Stomach (tissue), 9 donors: Measurements from ENCODE around the gene CDK10. TPM values are rescaled to one million over a fixed set of nuclear protein-coding genes. Genes with fewer than 3 reads are reported as not detected.

Experiments
- DNase-seq, 2 donors: peaks; one replicate each; pipeline versions ENCODE4 v3.0.0 to v3.0.0-alpha.2; 2013 to 2019
- H3K27ac ChIP-seq, 5 donors: fragments of 200-600 bp in 4 of 5; sonication (generic) in 4 of 5; one replicate each; pipeline ENCODE4 v1.5.1; 2013 to 2019; ENCODE audit warnings: mild to moderate bottlenecking in 1 of 5, moderate library complexity in 1 of 5
- H3K27me3 ChIP-seq, 3 donors: fragments of 200-600 bp; sonication (generic); one replicate each; pipeline ENCODE4 v1.5.1; 2017 to 2019; ENCODE audit warnings: mixed run types in 1 of 3
- H3K36me3 ChIP-seq, 4 donors: fragments of 200-600 bp; sonication (generic); 1 replicate in 3 of 4; 2 replicates in 1 of 4; pipeline ENCODE4 v1.5.1; 2016 to 2019
- H3K4me1 ChIP-seq, 4 donors: fragments of 200-600 bp; sonication (generic); one replicate each; pipeline ENCODE4 v1.5.1; 2016 to 2019
- H3K4me3 ChIP-seq, 4 donors: fragments of 200-600 bp; sonication (generic) in 3 of 4; one replicate each; pipeline ENCODE4 v1.5.1; 2016 to 2019; ENCODE audit warnings: mild to moderate bottlenecking in 1 of 4
- H3K9me3 ChIP-seq, 4 donors: fragments of 200-600 bp; sonication (generic); one replicate each; pipeline ENCODE4 v1.5.1; 2016 to 2019
- CTCF ChIP-seq, 7 experiments: fragments of 450-650 bp in 4 of 7; fragments of 200-600 bp in 3 of 7; sonication (generic) in 3 of 7; IDR thresholded peaks; one replicate each; pipeline ENCODE4 v1.5.1; 2016 to 2019; ENCODE audit warnings: antibody characterized with exemption in 7 of 7, control low read depth in 2 of 7, mild to moderate bottlenecking in 1 of 7
- EP300 ChIP-seq: sonication (generic); formaldehyde crosslinking; IDR thresholded peaks from one replicate; pipeline ENCODE4 v1.6.1; 2017; ENCODE audit warnings: antibody characterized with exemption
- POLR2A ChIP-seq, 4 donors: fragments of 450-650 bp; IDR thresholded peaks; one replicate each; pipeline ENCODE4 v1.6.1; 2016; ENCODE audit warnings: antibody characterized with exemption in 4 of 4, control low read depth in 2 of 4, mild to moderate bottlenecking in 1 of 4, moderate library complexity in 1 of 4
- POLR2AphosphoS5 ChIP-seq, 3 donors: sonication (generic); formaldehyde crosslinking; IDR thresholded peaks; one replicate each; pipeline ENCODE4 v1.6.1; 2016; ENCODE audit warnings: antibody characterized with exemption in 3 of 3
- WGBS, 5 donors: extraction: QIAGEN DNeasy Blood & Tissue Kit in 3 of 5; methylation state at CpG; one replicate each; pipeline versions ENCODE4 v1.1.5 to v1.1.7; 2013 to 2018; 5-methylcytosine and 5-hydroxymethylcytosine counted together
- intact Hi-C: fragments of 100-400 bp; cut with DNase I; formaldehyde crosslinking; loops from one replicate; pipeline ENCODE4 v1.15.1; 2023; ENCODE audit warnings: low total_unique reads
- polyA plus RNA-seq, 3 donors: library from polyadenylated mRNA; stranded (reverse); fragments of 200-250 nt; gene quantifications; one replicate each; pipeline ENCODE4 v1.2.3, GENCODE V29; 2013
- total RNA-seq, 5 donors: library from RNA; depleted of rRNA; stranded (reverse); fragments of >200 nt; gene quantifications; one replicate each; pipeline versions ENCODE4 v1.1.0 to v1.2.3, GENCODE V29; 2014 to 2016
- donor health status: healthy with polysubstance abuse.
- donor health status: Bipolar disorder and iron deficiency.
- donor health status: healthy.

CDK10 gene
- total and polyA plus RNA-seq, 8 donors, result 40.9 to 256 (median 86.4) TPM

DNA sequence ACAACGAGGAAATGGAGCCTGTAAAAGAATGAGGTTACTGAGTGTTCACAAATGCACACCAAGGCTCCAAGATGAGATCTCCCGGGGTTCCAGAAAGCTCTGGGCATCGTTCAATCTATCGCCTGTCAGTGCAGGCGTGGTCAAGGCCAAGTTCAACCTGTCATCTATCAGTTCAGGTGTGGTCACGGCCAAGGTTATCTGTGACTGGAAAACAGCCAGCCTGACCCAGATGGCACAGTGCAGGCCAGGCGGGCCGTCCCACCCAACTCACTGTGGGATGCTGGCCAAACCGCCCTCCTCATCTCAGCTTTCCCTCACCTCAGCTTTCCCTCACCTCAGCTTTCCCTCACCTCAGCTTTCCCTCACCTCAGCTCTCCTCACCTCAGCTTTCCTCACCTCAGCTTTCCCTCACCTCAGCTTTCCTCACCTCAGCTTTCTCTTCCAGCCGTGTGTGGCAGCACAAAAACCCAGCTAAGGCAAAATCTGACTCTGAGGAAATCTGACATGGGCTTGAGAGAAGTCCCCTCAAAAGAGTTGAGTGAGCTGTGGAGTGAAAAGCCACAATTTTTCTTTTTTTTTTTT lies 31.3 kb upstream of the CDK10 start:
- H3K27me3 ChIP-seq, result no peaks in the 10 kb centered on the region
- DNase-seq, result no peak
- H3K36me3 ChIP-seq, result peaks cover 2 to 42% (median 36%) of the 10 kb centered on the region in 4 donors
- no peaks in the 10 kb centered on the region for H3K9me3 ChIP-seq
- H3K27ac ChIP-seq, result no peak overlapping the region
- H3K4me1 ChIP-seq, result peaks cover 19 to 52% (median 37%) of the 10 kb centered on the region in 4 donors
- no peak overlapping the region for H3K4me3 ChIP-seq
- intact Hi-C loops, result no loop called here
- TF ChIP-seq POLR2AphosphoS5 (IDR thresholded peaks at IDR 0.05), result no peak
- TF ChIP-seq POLR2A (IDR thresholded peaks at IDR 0.05), result no peak
- TF ChIP-seq CTCF (IDR thresholded peaks at IDR 0.05), result no peak
- no peak for TF ChIP-seq EP300
- 54 to 70% (median 68%) methylated on average over 10 of the region's 10 CpGs for WGBS, 5 donors

DNA sequence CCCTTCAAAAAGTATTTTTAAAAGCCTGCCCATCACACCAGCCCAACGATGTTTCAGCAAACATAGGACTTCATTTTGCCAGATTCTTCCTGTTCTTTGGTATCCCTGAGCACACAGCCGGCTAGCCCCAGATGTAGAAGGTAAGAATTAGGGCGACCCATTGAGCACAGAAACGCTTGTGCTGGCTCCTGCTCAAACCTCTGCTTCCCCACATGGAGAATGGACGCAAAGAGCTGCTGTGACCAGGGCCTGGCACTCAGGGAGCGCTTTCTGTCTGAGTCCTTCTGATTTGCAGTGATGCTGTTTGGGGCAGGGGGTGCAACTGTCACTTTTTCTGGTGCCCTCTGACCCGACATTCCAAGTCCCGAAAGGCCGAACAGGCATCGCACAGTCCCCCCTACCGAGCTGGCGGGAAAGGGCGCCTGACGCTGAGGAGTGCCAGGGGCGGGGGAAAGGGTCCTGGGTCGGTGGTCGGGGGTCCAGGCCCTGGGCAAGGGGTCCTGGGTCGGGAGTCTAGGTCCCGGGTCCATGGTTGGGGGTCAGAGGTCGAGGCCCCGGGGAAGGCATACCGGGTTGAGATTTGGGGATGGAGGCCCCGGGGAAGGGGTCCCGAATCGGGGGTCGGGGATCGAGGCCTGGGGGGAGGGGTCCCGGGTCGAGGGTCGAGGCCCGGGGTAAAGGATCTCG lies 29.9 kb upstream of the CDK10 start:
- H3K27ac ChIP-seq, result peak overlapping the region; percentile 81 to 90 (median 88)
- no peak for DNase-seq
- peak overlapping the region; percentile 67 to 100 (median 96) for H3K4me3 ChIP-seq
- intact Hi-C loops, result no loop called here
- no peaks in the 10 kb centered on the region for H3K9me3 ChIP-seq
- H3K27me3 ChIP-seq, result no peaks in the 10 kb centered on the region
- WGBS, 5 donors, result 26 to 42% (median 31%) methylated on average over 23 to 32 of the region's 32 CpGs
- no peak for TF ChIP-seq POLR2AphosphoS5 (IDR thresholded peaks at IDR 0.05)
- TF ChIP-seq CTCF (IDR thresholded peaks at IDR 0.05), result no peak
- TF ChIP-seq POLR2A (IDR thresholded peaks at IDR 0.05), result no peak
- no peak for TF ChIP-seq EP300
- peaks cover 0 to 40% (median 36%) of the 10 kb centered on the region in 4 donors for H3K36me3 ChIP-seq
- H3K4me1 ChIP-seq, result peaks cover 19 to 48% (median 33%) of the 10 kb centered on the region in 4 donors

GRCh38 chr16:89657442-89658220 lies 28.9 kb upstream of the CDK10 start, which contains the start of the genes CHMP1A and SPATA33:
Gene CHMP1A (minus strand): TSS chr16:89657708. CDS start chr16:89657588, 120 bp downstream.
Gene SPATA33 (plus strand): TSS chr16:89657836. CDS start chr16:89657912, 76 bp downstream.
- Histone ChIP-seq H3K36me3 (peaks cover 0 to 42% (median 38%) of the 10 kb centered on the region in 4 donors), H3K4me1 (peaks cover 19 to 43% (median 32%) of the 10 kb centered on the region in 4 donors), H3K27me3 (no peaks in the 10 kb centered on the region), H3K4me3 (peak within 1 kb of the TSS; percentile 67 to 100 (median 96)), H3K9me3 (no peaks in the 10 kb centered on the region), H3K27ac (peak within 1 kb of the TSS; percentile 81 to 90 (median 88))
- peak; percentile 92 to 97 for DNase-seq
- intact Hi-C loops, result no loop called here
- 0% methylated on average over 13 to 99 of the region's 99 CpGs for WGBS, 5 donors
- TF ChIP-seq POLR2AphosphoS5 (IDR thresholded peaks at IDR 0.05) (peak in 2 of 3 donors; percentile 88 to 92), CTCF (IDR thresholded peaks at IDR 0.05) (no peak), EP300 (no peak), POLR2A (IDR thresholded peaks at IDR 0.05) (peak in 1 of 4 donors; percentile 18)

DNA sequence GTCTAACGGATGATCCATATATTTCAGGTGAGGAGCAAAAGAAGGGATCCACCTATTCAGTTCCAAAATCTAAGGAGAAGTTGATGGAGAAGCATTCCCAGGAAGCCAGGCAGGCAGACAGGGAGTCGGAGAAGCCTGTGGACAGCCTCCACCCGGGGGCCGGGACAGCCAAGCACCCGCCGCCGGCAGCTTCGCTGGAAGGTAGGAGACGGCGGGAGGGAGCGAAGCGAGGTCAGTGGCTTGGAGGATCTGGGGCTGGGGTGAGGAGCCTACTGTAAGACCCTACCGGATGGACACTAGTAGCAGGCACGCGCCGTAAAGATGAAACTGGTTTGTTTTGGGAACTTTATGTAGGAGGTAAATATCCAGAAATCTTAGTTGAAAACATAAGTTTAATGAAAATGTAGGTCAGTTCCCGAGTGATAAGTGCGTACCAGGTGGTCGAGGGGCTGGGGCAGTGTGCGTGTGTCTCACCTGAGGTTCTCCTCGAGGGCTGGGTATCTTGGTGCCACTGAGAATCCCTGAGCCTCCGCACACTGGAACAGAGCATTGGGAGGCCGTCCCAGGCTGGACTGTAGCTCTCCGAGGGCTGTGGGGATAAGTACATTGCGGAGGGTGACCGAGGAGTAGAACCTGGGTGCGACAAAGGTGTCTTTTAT lies 28.1 kb upstream of the CDK10 start:
- peaks cover 19 to 43% (median 32%) of the 10 kb centered on the region in 4 donors for H3K4me1 ChIP-seq
- peak overlapping the region; percentile 67 to 100 (median 96) for H3K4me3 ChIP-seq
- H3K27me3 ChIP-seq, result no peaks in the 10 kb centered on the region
- 4 to 12% (median 10%) methylated on average over 26 to 27 of the region's 27 CpGs for WGBS, 5 donors
- intact Hi-C loops, result no loop called here
- no peaks in the 10 kb centered on the region for H3K9me3 ChIP-seq
- H3K36me3 ChIP-seq, result peaks cover 0 to 44% (median 38%) of the 10 kb centered on the region in 4 donors
- peak in 1 of 2 donors; percentile 28 for DNase-seq
- H3K27ac ChIP-seq, result peak overlapping the region; percentile 81 to 90 (median 88)
- TF ChIP-seq EP300 (no peak), CTCF (IDR thresholded peaks at IDR 0.05) (no peak), POLR2A (IDR thresholded peaks at IDR 0.05) (no peak), POLR2AphosphoS5 (IDR thresholded peaks at IDR 0.05) (no peak)
